Hypothalamus (tissue), 51 donors: Measurements from ENCODE around the gene RTEL1.

Experiments
- DNase-seq, 51 donors: peaks; one replicate each; lab custom pipeline; 2025; lab: John Stamatoyannopoulos, UW

Gene RTEL1, protein sequence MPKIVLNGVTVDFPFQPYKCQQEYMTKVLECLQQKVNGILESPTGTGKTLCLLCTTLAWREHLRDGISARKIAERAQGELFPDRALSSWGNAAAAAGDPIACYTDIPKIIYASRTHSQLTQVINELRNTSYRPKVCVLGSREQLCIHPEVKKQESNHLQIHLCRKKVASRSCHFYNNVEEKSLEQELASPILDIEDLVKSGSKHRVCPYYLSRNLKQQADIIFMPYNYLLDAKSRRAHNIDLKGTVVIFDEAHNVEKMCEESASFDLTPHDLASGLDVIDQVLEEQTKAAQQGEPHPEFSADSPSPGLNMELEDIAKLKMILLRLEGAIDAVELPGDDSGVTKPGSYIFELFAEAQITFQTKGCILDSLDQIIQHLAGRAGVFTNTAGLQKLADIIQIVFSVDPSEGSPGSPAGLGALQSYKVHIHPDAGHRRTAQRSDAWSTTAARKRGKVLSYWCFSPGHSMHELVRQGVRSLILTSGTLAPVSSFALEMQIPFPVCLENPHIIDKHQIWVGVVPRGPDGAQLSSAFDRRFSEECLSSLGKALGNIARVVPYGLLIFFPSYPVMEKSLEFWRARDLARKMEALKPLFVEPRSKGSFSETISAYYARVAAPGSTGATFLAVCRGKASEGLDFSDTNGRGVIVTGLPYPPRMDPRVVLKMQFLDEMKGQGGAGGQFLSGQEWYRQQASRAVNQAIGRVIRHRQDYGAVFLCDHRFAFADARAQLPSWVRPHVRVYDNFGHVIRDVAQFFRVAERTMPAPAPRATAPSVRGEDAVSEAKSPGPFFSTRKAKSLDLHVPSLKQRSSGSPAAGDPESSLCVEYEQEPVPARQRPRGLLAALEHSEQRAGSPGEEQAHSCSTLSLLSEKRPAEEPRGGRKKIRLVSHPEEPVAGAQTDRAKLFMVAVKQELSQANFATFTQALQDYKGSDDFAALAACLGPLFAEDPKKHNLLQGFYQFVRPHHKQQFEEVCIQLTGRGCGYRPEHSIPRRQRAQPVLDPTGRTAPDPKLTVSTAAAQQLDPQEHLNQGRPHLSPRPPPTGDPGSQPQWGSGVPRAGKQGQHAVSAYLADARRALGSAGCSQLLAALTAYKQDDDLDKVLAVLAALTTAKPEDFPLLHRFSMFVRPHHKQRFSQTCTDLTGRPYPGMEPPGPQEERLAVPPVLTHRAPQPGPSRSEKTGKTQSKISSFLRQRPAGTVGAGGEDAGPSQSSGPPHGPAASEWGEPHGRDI (N-terminal part only)

GRCh38 chr20:63657937-63658748 is at the start of gene RTEL1:
Gene RTEL1, plus strand, starts transcription at chr20:63658312. Its CDS starts 1,091 bp downstream, at chr20:63659403.
- DNase-seq, result peak; percentile 77 to 99 (median 92)

DNA sequence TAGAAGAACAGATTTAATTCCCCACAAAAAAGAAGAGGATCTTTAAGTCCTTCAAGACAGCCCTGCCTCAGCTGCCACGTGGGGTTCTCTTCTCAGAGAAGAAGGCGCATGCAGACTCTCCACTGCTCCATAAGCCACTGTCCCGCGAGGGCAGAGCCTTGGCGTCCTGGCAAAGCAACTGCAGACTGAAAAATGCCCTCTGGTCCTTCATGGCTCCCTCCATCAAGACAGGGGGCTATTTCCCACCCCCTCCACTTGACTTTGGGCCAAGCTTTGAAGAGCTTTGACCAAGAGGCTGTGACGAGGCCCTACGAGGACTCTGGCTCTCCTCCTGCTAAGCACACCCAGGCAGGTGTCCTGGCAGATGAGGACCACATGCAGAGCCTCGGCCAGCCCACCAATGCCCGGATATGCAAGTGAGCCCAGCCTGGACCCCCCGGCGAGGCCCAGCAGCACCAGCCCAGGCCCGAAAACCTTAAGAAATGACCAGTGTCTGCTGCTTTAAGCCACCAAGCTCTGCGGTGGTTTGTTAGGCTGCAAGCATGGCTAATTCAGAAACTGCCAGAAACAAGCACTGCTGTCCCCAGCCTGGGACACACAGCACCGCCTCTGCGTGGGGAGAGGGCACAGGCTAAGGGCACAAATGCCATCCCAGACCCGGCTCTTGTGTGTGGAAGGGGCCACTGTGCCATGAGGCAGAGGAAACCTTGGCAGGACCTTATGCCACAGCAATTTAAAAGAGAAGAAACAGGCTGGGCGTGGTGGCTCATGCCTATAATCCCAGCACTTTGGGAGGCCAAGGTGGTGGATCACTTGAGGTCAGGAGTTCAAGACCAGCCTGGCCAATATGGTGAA is 47.3 kb upstream of the RTEL1 start:
- DNase-seq, result no peak

DNA sequence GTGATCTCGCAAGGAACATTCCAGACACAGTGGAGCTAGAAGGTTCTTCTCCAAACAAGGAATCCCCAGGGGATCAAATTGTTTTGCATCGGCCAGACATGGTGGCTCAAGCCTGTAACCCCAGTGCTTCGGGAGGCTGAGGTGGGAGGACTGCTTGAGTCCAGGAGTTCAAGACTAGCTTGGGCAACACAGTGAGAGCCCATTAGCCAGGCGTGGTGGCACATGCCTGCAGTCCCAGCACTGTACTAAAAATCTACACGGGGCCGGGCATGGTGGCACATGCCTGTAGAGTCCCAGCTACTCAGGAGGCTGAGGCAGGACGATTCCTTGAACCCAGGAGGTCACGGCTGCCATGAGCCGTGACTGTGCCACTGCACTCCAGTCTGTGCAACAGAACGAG is 46.5 kb upstream of the RTEL1 start:
- DNase-seq, result no peak

- DNase-seq, result no peak
Measured at GRCh38 chr20:63612276-63612931, 45.7 kb upstream of the RTEL1 start.

GRCh38 chr20:63613863-63614594 is 44.1 kb upstream of the RTEL1 start:
- peak in 2 of 51 donors; percentile 9 for DNase-seq

DNA sequence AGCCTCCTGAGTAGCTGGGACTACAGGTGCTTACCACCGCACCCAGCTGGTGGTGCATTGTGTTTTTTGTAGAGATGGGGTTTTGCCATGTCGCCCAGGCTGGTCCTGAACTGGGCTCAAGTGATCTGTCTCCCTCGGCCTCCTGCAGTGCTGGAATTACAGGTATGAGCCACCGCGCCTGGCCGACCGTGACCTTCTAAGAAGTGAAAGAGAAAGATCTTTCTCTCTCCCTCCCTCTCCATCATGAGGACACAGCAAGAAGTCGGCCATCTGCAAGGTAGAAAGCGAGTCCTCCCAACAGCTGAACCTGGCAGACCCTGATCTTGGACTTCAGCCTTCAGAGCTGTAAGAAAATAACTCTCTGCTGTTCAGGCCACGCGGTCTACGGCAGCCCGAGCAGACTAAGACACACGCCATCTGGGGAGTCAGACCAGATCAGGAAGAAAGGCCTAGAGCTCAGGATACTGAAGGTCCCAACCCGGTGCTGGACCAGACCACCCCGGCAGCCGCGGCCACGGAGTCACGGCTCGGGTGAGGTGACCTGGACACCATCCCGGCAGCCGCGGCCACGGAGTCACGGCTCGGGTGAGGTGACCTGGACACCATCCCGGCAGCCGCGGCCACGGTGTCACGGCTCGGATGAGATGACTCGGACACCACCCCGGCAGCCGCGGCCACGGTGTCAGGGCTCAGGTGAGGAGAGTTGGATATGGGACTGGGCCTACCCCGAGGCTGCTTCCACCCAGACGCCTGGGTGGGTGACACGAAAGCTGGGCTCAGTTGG is 40.8 kb upstream of the RTEL1 start:
- no peak for DNase-seq

- DNase-seq, result no peak
Measured at GRCh38 chr20:63617876-63618265, 40.2 kb upstream of the RTEL1 start.

DNA sequence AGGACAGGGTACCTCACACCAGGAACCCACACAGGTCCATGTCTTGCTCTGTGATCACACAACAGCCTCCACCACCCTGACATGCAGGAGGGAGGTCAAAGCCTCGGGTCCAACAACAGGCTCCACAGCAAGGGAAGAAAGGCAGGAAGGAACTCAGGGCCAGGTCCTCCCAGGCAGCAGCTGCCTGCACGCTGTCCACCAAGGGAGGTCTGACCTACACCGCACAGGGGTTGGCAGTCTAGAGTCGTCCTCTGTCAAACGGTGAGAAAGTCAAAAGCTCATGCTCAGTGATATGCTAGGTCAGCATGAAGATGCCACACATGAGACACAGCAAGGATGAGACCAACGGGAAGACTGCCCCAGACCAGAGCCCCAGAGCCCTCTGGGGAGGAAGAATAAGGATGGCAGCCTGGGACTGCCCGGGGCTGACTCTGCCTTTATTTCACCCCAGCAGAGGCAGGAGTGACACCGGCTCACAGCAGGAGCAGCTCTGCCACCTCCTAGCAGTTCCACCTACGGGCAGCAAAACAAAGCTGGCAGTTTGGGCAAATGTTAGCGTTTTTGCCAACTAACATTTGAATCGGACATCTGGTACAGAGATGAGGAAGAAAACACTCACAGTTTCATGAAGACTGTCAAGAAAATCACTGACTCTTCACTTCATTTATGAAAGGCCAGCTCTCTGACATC is 39.7 kb upstream of the RTEL1 start:
- no peak for DNase-seq

- no peak for DNase-seq
Measured at GRCh38 chr20:63619086-63619485, 39.0 kb upstream of the RTEL1 start.

DNA sequence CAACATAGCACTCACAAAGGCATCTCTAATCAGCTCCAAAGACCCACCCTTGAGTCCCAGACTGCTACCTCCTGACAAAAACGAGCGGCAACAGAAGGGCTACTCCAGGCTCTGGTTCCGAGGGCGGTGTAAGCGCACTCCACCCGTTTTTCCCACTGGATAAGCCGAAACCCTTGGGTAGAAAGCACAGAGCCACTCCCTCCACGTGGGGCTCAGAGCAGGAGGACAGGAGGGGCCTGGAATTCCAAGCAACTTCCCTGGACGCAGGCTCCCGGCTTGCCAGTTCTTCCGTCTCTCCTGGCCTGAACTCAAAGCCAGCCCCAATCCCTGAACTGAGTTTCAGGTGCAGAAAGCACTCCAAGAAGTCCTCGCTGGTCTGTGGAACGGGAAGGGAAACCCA is 38.6 kb upstream of the RTEL1 start:
- DNase-seq, result no peak

- DNase-seq, result no peak
Measured at GRCh38 chr20:63620991-63621390, 37.1 kb upstream of the RTEL1 start.

DNA sequence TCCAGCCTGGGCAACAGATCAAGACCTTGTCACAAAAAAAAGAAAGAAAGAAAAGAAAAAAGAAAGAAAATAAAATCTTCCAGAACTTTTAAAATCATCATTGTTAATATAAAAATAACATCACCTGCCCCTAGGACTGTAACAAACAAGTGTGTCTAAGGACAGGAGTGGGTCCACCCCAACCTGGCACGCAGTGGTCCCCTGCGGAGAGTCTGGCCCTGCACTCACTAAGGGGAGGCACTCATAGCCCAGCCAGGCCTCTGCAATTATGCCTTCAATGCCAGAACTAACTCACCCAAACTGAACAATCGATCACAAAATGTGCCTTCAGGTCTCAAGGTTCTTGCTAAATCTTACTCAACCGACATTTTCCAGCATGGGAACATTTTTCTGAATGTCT is 36.0 kb upstream of the RTEL1 start:
- DNase-seq, result no peak

DNA sequence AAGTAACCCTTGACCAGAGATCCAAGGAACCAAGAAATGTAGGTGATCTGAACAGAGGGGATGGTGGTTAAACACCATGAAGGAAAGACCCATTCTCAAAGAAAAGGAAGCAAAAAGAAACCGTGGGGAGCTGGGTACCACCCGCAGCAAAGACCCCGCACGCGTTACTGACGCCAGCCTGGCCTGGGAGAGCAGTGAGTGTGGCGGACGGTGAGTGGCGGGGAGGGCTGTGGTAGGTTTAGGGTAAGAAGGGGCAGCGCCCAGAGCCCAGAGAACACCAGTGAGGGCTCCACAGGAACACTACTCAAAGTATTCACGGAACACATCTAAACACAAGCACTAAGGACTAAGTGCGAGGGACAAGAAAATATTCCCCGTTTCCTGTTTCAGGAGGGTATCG is 35.4 kb upstream of the RTEL1 start:
- no peak for DNase-seq

- no peak for DNase-seq
Measured at GRCh38 chr20:63624486-63624885, 33.6 kb upstream of the RTEL1 start.

DNA sequence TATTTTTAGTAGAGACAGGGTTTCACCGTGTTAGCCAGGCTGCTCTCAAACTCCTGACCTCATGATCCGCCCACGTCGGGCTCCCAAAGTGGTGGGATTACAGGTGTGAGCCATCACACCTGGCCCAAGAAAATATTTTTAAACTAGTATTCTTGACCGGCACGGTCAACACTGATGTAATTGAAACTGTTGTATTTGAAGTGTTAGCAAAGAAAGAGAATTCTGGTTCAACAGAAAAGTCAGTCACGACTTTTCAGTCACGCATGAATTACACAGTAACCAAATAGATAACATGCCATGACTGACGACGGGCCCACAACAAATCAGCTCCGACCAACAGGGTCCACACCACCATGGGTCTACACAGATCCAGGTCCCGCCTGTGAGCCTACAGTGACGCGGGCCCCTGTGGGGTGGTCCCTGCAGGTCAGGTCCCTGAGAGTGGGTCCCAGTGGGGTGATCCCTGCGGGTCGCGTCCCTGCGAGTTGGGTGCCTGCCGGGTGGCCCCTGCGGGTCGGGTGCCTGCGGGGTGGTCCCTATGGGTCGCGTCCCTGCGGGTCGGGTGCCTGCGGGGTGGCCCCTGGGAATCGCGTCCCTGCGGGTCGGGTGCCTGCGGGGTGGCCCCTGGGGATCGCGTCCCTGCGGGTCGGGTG is 32.2 kb upstream of the RTEL1 start:
- DNase-seq, result peak in 5 of 51 donors; percentile 16 to 42 (median 27)
